Parathyroid adenoma (tissue), 2 donors: Measurements from ENCODE around the gene INPPL1.
A peak's percentile ranks its signal among the peaks of the same experiment; 100 is the strongest.

Experiments used
- H2AFZ ChIP-seq: fragments of 300-600 bp; sonication (generic); one replicate; pipeline ENCODE4 v1.7.0; 2017; ENCODE audit warnings: antibody characterized with exemption, mild to moderate bottlenecking
- H3K27ac ChIP-seq: fragments of 300-600 bp; sonication (generic); one replicate; pipeline ENCODE4 v1.7.0; 2017
- H3K27me3 ChIP-seq: fragments of 300-600 bp; sonication (generic); one replicate; pipeline ENCODE4 v1.7.0; 2017; ENCODE audit warnings: low read length; ENCODE audit not compliant: control insufficient read depth, insufficient read depth
- H3K36me3 ChIP-seq: fragments of 300-600 bp; sonication (generic); one replicate; pipeline ENCODE4 v1.7.0; 2017; ENCODE audit warnings: low read length; ENCODE audit not compliant: control insufficient read depth, insufficient read depth
- H3K4me1 ChIP-seq: fragments of 300-600 bp; sonication (generic); one replicate; pipeline ENCODE4 v1.7.0; 2017; ENCODE audit warnings: control low read depth
- H3K4me2 ChIP-seq: fragments of 300-600 bp; sonication (generic); one replicate; pipeline ENCODE4 v1.7.0; 2017; ENCODE audit warnings: low read length
- H3K4me3 ChIP-seq: fragments of 300-600 bp; sonication (generic); one replicate; pipeline ENCODE4 v1.7.0; 2017; ENCODE audit warnings: low read depth, low read length
- H3K79me2 ChIP-seq: fragments of 300-600 bp; sonication (generic); one replicate; pipeline ENCODE4 v1.7.0; 2017; ENCODE audit warnings: control low read depth
- H3K9ac ChIP-seq: fragments of 300-600 bp; sonication (generic); one replicate; pipeline ENCODE4 v1.7.0; 2017; ENCODE audit warnings: mild to moderate bottlenecking
- H3K9me3 ChIP-seq: fragments of 300-600 bp; sonication (generic); one replicate; pipeline ENCODE4 v1.7.0; 2017; ENCODE audit warnings: low read length; ENCODE audit not compliant: control insufficient read depth
- TF ChIP-seq, protein P1 (sequence below): fragments of 300-600 bp; sonication (generic); IDR thresholded peaks from one replicate; pipeline ENCODE4 v1.7.0; 2017; ENCODE audit warnings: antibody characterized with exemption, mild to moderate bottlenecking
- donor health status: primary hyperparathyroidism.

INPPL1 gene

GRCh38 chr11:72188267-72188666 is 36.3 kb upstream of the INPPL1 start:
- TF ChIP-seq, protein P1, sequence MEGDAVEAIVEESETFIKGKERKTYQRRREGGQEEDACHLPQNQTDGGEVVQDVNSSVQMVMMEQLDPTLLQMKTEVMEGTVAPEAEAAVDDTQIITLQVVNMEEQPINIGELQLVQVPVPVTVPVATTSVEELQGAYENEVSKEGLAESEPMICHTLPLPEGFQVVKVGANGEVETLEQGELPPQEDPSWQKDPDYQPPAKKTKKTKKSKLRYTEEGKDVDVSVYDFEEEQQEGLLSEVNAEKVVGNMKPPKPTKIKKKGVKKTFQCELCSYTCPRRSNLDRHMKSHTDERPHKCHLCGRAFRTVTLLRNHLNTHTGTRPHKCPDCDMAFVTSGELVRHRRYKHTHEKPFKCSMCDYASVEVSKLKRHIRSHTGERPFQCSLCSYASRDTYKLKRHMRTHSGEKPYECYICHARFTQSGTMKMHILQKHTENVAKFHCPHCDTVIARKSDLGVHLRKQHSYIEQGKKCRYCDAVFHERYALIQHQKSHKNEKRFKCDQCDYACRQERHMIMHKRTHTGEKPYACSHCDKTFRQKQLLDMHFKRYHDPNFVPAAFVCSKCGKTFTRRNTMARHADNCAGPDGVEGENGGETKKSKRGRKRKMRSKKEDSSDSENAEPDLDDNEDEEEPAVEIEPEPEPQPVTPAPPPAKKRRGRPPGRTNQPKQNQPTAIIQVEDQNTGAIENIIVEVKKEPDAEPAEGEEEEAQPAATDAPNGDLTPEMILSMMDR, result no peak
- Histone ChIP-seq H3K4me3 (no peak overlapping the region), H3K27me3 (no peaks in the 10 kb centered on the region), H3K27ac (no peak overlapping the region), H3K9ac (no peak overlapping the region), H2AFZ (no peak overlapping the region), H3K79me2 (no peaks in the 10 kb centered on the region), H3K4me1 (peaks cover 2% of the 10 kb centered on the region), H3K4me2 (no peak overlapping the region), H3K36me3 (no peaks in the 10 kb centered on the region), H3K9me3 (no peaks in the 10 kb centered on the region)

DNA sequence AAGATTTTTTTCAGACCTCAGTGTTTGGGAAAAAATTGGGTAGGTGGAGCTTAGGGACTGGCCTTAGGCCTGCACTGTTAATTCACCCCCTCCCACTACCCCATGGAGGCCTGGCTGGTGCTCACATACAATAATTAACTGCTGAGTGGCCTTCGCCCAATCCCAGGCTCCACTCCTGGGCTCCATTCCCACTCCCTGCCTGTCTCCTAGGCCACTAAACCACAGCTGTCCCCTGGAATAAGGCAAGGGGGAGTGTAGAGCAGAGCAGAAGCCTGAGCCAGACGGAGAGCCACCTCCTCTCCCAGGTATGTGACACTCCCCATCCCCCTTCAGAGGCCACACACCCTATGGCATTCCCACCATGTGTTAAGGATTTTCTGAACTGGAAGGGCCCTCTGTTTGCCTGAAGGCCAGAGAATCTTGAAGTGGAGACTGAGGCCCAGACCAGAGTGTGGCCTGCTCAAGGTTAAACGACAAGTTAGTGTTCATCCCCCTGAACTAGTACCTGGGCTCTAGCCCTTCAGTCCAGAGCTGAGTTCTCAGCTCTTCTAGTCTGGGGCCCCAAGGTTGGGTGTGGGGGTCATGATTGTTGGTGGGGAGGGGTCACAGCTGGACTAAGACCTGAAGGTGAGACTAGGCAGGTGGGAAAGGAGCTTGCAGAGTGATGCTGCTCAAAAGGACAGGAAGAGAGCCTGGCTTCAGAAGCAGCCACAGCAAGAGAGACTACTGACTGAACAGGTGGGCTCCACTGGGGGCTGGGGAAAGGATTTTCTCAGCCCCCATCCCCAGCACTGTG is 34.9 kb upstream of the INPPL1 start:
- H3K36me3 ChIP-seq, result no peaks in the 10 kb centered on the region
- no peak overlapping the region for H2AFZ ChIP-seq
- no peak overlapping the region for H3K4me2 ChIP-seq
- H3K27me3 ChIP-seq, result no peaks in the 10 kb centered on the region
- no peak overlapping the region for H3K27ac ChIP-seq
- H3K79me2 ChIP-seq, result no peaks in the 10 kb centered on the region
- no peaks in the 10 kb centered on the region for H3K9me3 ChIP-seq
- H3K9ac ChIP-seq, result no peak overlapping the region
- H3K4me1 ChIP-seq, result peaks cover 2% of the 10 kb centered on the region
- TF ChIP-seq, protein P1, result no peak
- no peak overlapping the region for H3K4me3 ChIP-seq

DNA sequence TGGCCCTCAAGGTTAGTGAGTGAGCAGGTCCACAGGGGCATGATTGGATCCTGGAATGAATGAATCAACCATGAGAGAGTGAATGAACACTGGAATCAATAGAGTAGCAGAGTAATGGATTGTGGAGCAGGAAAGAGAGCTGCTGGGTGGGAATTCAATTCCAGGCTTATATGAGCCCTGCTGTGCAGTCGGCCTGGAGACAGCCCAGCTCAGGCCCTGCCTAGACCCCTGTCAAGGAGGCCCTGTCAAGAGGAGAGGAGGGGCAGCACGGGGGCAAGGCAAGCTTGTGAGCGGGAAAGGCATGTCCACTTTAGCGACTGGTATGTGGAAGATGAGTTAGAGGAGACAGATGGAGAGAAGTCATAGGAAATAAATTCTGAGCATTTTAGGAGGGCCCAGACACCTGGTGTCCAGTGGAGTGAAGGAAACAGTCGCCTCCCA is 33.9 kb upstream of the INPPL1 start:
- TF ChIP-seq, protein P1, result no peak
- Histone ChIP-seq H3K27me3 (no peaks in the 10 kb centered on the region), H3K9me3 (no peaks in the 10 kb centered on the region), H3K27ac (no peak overlapping the region), H3K36me3 (no peaks in the 10 kb centered on the region), H3K79me2 (no peaks in the 10 kb centered on the region), H2AFZ (no peak overlapping the region), H3K4me2 (no peak overlapping the region), H3K9ac (no peak overlapping the region), H3K4me1 (peaks cover 2% of the 10 kb centered on the region), H3K4me3 (no peak overlapping the region)

- Histone ChIP-seq H2AFZ (peak within 1 kb of the TSS; percentile 60), H3K9me3 (no peaks in the 10 kb centered on the region), H3K9ac (no peak within 1 kb of the TSS), H3K4me1 (peaks cover 2% of the 10 kb centered on the region), H3K36me3 (no peaks in the 10 kb centered on the region), H3K27ac (no peak within 1 kb of the TSS), H3K27me3 (no peaks in the 10 kb centered on the region), H3K4me3 (no peak within 1 kb of the TSS), H3K79me2 (no peaks in the 10 kb centered on the region), H3K4me2 (no peak within 1 kb of the TSS)
- TF ChIP-seq, protein P1, result no peak
These were observed 32.6 kb upstream of the INPPL1 start, which contains the start of gene FOLR1 for GRCh38 chr11:72191961-72192381. TSS of gene FOLR1 (plus strand) at chr11:72192140. CDS start at chr11:72192174, 34 bp downstream.
